ENCODE measurements around the gene KLHL41. TPM values are rescaled to one million over a fixed set of nuclear protein-coding genes. Genes with fewer than 3 reads are reported as not detected.
"Not testable (repeated sequence)": the region's sequence is repeated elsewhere in the genome, so short reads cannot be mapped to it uniquely, and the experiment has no call there.

Gene KLHL41
- total RNA-seq, 1 donor from 2014 or later, result 163 TPM

- Histone ChIP-seq H3K27ac (replicated peaks) (peak overlapping the region; percentile 67), H3K27me3 (ENCODE audit: low read depth) (no peaks in the 10 kb centered on the region), H3K4me3 (peak overlapping the region; percentile 61), H3K4me1 (peaks cover 30% of the 10 kb centered on the region), H3K36me3 (peaks cover 2% of the 10 kb centered on the region), H3K9me3 (replicated peaks) (no peaks in the 10 kb centered on the region)
- intact Hi-C loops (cut with micrococcal nuclease), result loop anchor here (10.0 kb wide), 1 partner anchor 412 kb away; no protein-coding TSS in a partner anchor
- TF ChIP-seq CTCF (IDR thresholded peaks at IDR 0.05; ENCODE audit: borderline replicate concordance), result no peak
- no peak for DNase-seq
These were observed 3.6 kb downstream of the KLHL41 start for GRCh38 chr2:169513094-169513493.

- DNase-seq, result no peak
- Histone ChIP-seq H3K4me1 (peaks cover 29% of the 10 kb centered on the region), H3K27me3 (ENCODE audit: low read depth) (no peaks in the 10 kb centered on the region), H3K27ac (replicated peaks) (peak overlapping the region; percentile 67), H3K36me3 (peaks cover 10% of the 10 kb centered on the region), H3K9me3 (replicated peaks) (no peaks in the 10 kb centered on the region), H3K4me3 (peak overlapping the region; percentile 61)
- no peak for TF ChIP-seq CTCF (IDR thresholded peaks at IDR 0.05; ENCODE audit: borderline replicate concordance)
- intact Hi-C loops (cut with micrococcal nuclease), result loop anchor here (10.0 kb wide), 1 partner anchor 411 kb away; no protein-coding TSS in a partner anchor
These were observed 4.4 kb downstream of the KLHL41 start for GRCh38 chr2:169513926-169514325.

GRCh38 chr2:169514758-169515157, 5.3 kb downstream of the KLHL41 start:
- not testable (repeated sequence) for H3K4me3 ChIP-seq; H3K9me3 ChIP-seq (replicated peaks); H3K36me3 ChIP-seq; DNase-seq; H3K27me3 ChIP-seq (ENCODE audit: low read depth)
- intact Hi-C loops (cut with micrococcal nuclease), result loop anchor here (10.0 kb wide), 1 partner anchor 410 kb away; no protein-coding TSS in a partner anchor
- Histone ChIP-seq H3K27ac (replicated peaks) (peak overlapping the region; percentile 67), H3K4me1 (peaks cover 21% of the 10 kb centered on the region)

GRCh38 chr2:169516488-169516995, 7.0 kb downstream of the KLHL41 start:
- not testable (repeated sequence) for H3K4me3 ChIP-seq; DNase-seq; H3K27me3 ChIP-seq (ENCODE audit: low read depth); H3K9me3 ChIP-seq (replicated peaks)
- Histone ChIP-seq H3K27ac (replicated peaks) (peak overlapping the region; percentile 4), H3K4me1 (peaks cover 21% of the 10 kb centered on the region), H3K36me3 (peaks cover 18% of the 10 kb centered on the region)
- intact Hi-C loops (cut with micrococcal nuclease), result loop anchor here (10.0 kb wide), 1 partner anchor 408 kb away; no protein-coding TSS in a partner anchor

GRCh38 chr2:169520896-169521295, 11.4 kb downstream of the KLHL41 start:
- intact Hi-C loops (cut with micrococcal nuclease), result no loop called here
- no peak for TF ChIP-seq CTCF (IDR thresholded peaks at IDR 0.05; ENCODE audit: borderline replicate concordance)
- Histone ChIP-seq H3K4me3 (no peak overlapping the region), H3K27ac (replicated peaks) (no peak overlapping the region), H3K27me3 (ENCODE audit: low read depth) (no peaks in the 10 kb centered on the region), H3K9me3 (replicated peaks) (no peaks in the 10 kb centered on the region), H3K36me3 (peaks cover 31% of the 10 kb centered on the region), H3K4me1 (peaks cover 4% of the 10 kb centered on the region)
- no peak for DNase-seq

GRCh38 chr2:169523681-169524080, 14.2 kb downstream of the KLHL41 start:
- H3K27me3 ChIP-seq (ENCODE audit: low read depth), result no peaks in the 10 kb centered on the region
- H3K9me3 ChIP-seq (replicated peaks), result no peaks in the 10 kb centered on the region
- peaks cover 33% of the 10 kb centered on the region for H3K36me3 ChIP-seq
- TF ChIP-seq CTCF (IDR thresholded peaks at IDR 0.05; ENCODE audit: borderline replicate concordance), result no peak
- intact Hi-C loops (cut with micrococcal nuclease), result no loop called here
- H3K27ac ChIP-seq (replicated peaks), result no peak overlapping the region
- no peak overlapping the region for H3K4me3 ChIP-seq
- H3K4me1 ChIP-seq, result no peaks in the 10 kb centered on the region
- no peak for DNase-seq

All from left ventricle myocardium inferior (tissue), 1 donor.